Mucosa of descending colon (tissue), 3 donors: Measurements from ENCODE around the gene MTERF1. TPM values are rescaled to one million over a fixed set of nuclear protein-coding genes. Genes with fewer than 3 reads are reported as not detected.
"Not testable (repeated sequence)": the region's sequence is repeated elsewhere in the genome, so short reads cannot be mapped to it uniquely, and the experiment has no call there.

Experiments
- ATAC-seq: fragments of 200-7000 bp; cut with Tn5 transposase; one replicate; pipeline ENCODE4 v1.9.1; 2020; ENCODE audit warnings: mild to moderate bottlenecking, moderate library complexity
- DNase-seq, 3 donors: peaks; one replicate each; pipeline ENCODE4 v3.0.0-alpha.2; 2020
- H3K36me3 ChIP-seq: fragments of 200-600 bp; one replicate; pipeline ENCODE4 v1.8.0; 2021; ENCODE audit warnings: low read depth, mild to moderate bottlenecking
- H3K4me1 ChIP-seq: fragments of 200-600 bp; one replicate; pipeline ENCODE4 v1.8.0; 2021; ENCODE audit warnings: low read depth, mild to moderate bottlenecking
- H3K4me3 ChIP-seq: fragments of 200-600 bp; one replicate; pipeline ENCODE4 v1.8.0; 2021; ENCODE audit warnings: mild to moderate bottlenecking
- H3K9me3 ChIP-seq: fragments of 200-600 bp; one replicate; pipeline ENCODE4 v1.8.0; 2021; ENCODE audit warnings: mild to moderate bottlenecking
- intact Hi-C, 2 donors: fragments of 100-400 bp; cut with DNase I in 1 of 2; cut with micrococcal nuclease in 1 of 2; formaldehyde crosslinking; loops; one replicate each; pipeline versions ENCODE4 v1.11.0 to v1.11.1; 2022; cut with DNase I, micrococcal nuclease
- total RNA-seq, 3 donors: library from RNA; stranded (reverse); fragmentation: NEBNext Ultra II Directional in 2 of 3; extraction: Animal tissue kit (Norgen Biotek cat#: 25700) in 2 of 3; gene quantifications; one replicate each; pipeline versions ENCODE4 v1.2.1 to v1.2.4, GENCODE V29; 2021 to 2023
- TF ChIP-seq, protein P1 (sequence below): fragments of 200-600 bp; IDR thresholded peaks from one replicate; pipeline ENCODE4 v1.8.0; 2022; ENCODE audit warnings: antibody characterized with exemption, mild to moderate bottlenecking
- donor health status: DM: no; HTN: no; CAD: no; lungs with moderate emphysema.
- donor health status: DM: no; HTN: no; CAD: no.
- donor health status: DM: no; HTN: yes; CAD: no.

The MTERF1 gene
- total RNA-seq, 3 donors from 2014 or later: 11.4 to 18.8 (median 12.7) TPM

DNA sequence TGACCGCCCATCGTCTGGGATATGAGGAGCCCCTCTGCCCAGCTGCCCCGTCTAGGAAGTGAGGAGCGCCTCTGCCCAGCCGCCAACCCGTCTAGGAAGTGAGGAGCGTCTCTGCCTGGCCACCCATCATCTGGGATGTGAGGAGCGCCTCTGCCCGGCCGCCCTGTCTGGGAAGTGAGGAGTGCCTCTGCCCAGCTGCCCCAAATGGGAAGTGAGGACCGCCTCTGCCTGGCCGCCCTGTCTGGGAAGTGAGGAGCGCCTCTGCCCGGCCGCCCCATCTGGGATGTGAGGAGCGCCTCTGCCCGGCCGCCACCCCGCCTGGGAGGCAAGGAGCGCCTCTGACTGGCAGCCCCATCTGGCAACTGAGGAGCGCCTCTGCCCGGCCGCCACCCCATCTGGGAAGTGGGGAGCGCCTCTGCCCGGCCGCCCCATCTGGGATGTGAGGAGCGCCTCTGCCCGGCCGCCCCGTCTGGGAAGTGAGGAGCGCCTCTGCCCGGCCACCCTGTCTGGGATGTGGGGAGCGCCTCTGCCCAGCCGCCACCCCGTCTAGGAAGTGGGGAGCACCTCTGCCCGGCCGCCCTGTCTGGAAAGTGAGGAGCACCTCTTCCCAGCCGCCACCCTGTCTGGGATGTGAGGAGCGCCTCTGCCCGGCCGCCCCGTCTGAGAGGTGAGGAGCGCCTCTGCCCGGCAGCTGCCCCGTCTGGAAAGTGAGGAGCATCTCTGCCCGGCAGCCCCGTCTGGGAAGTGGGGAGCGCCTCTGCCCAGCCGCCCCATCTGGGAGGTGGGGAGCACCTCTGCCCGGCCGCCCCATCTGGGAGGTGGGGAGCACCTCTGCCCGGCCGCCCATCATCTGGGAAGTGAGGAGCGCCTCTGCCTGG, 7.1 kb upstream of the MTERF1 start:
- H3K4me3 ChIP-seq, intact Hi-C loops, ATAC-seq: not testable (repeated sequence)

DNA sequence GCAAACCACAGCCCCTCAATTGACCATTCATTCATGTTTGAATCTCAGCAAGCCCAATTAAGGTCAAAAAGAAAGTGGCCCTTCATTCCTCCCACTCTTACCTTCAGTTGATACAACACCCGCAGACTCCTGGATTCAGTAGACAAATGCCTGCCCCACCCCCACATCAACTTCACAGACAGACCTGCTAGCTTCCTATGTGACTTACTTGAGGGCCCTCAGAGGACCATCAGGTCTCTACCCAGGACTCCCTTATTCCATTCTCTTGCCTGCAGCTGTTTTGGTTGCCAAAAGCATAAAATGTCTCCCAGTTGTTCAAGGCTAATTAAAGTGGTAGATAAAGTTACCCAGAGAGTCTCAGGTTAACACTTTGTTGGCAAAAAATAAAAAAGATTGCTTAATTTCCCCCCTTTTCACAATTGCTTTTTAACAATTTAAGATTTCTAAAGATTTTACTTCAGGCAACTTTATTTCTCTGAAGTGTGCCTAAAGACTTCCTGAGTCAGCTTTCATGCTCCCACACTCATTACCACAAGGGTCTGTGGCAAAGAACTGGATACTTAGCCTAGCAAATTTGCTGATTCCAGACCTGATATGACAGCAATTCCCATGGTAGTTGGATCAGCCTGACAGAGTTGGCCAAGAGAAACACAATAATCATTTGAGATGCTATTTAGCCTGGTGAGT, 3.3 kb upstream of the MTERF1 start:
- ATAC-seq (no peak), DNase-seq (no peak)
- Histone ChIP-seq H3K36me3 (no peaks in the 10 kb centered on the region), H3K4me1 (peaks cover 8% of the 10 kb centered on the region), H3K4me3 (no peak overlapping the region), H3K9me3 (no peaks in the 10 kb centered on the region)
- intact Hi-C loops: no loop called here
- TF ChIP-seq, protein P1, sequence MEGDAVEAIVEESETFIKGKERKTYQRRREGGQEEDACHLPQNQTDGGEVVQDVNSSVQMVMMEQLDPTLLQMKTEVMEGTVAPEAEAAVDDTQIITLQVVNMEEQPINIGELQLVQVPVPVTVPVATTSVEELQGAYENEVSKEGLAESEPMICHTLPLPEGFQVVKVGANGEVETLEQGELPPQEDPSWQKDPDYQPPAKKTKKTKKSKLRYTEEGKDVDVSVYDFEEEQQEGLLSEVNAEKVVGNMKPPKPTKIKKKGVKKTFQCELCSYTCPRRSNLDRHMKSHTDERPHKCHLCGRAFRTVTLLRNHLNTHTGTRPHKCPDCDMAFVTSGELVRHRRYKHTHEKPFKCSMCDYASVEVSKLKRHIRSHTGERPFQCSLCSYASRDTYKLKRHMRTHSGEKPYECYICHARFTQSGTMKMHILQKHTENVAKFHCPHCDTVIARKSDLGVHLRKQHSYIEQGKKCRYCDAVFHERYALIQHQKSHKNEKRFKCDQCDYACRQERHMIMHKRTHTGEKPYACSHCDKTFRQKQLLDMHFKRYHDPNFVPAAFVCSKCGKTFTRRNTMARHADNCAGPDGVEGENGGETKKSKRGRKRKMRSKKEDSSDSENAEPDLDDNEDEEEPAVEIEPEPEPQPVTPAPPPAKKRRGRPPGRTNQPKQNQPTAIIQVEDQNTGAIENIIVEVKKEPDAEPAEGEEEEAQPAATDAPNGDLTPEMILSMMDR: no peak

More for the DNA sequence above, 7.1 kb upstream of the MTERF1 start:
- peak in 1 of 3 donors; percentile 42 for DNase-seq
- not testable (repeated sequence) for H3K36me3 ChIP-seq, H3K9me3 ChIP-seq, H3K4me1 ChIP-seq

DNA sequence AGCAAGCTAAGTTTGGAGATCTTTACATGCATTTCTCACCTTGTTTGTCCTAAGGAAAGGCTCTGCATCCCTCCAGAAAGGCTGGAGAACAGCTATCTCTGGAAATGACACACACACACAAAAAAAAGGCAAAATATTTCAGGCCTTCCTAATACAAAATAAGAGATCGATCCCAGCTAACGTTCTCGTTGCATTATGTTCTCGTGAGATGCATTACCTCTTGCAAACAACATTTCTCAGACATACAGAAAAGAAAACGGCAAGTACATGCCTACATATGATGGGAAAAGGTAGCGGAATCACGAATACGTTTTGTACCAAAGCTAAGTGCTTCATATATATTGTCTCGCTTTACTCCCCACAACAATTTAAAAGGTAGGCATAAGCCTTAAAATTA, 488 bp downstream of the MTERF1 start:
- Histone ChIP-seq H3K36me3 (no peaks in the 10 kb centered on the region), H3K9me3 (no peaks in the 10 kb centered on the region), H3K4me3 (peak overlapping the region; percentile 39), H3K4me1 (peaks cover 8% of the 10 kb centered on the region)
- no peak for ATAC-seq
- intact Hi-C loops: no loop called here
- TF ChIP-seq, protein P1: no peak
- DNase-seq: no peak

DNA sequence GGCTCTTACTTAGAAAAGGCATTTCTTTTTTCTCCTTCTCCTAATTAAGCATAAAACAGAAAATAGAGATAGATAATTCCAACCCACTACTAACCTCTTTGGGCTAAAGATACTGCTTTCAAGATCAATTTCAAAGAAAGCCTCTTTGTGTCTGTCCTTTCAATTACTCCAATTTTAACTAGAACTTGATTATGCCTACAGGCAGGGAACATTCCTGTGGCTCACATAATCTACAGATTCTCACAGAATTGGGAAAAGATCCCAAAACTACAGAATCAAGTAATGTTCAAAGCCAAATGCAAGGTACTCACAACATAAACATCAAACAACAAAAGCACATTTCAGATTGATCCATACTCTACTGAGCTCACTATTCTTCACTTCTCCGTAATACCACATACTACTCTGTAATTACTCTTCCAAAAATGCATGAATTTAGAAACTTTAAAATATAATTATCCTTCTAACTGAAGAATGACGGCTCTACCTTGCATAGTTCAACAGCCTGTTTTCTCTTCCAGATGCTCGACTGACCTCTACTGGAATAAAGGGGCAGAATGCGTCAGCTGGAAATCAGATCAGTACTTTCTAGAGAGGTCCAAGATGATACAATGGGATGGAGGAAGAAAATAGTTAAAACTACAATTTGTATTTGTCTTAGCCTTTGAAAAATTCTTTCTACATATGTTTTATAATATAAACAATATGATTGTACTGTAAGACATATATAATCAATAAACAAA, 3.9 kb downstream of the MTERF1 start:
- TF ChIP-seq, protein P1: no peak
- no peak overlapping the region for H3K4me3 ChIP-seq
- DNase-seq: no peak
- H3K4me1 ChIP-seq: peaks cover 8% of the 10 kb centered on the region
- intact Hi-C loops: loop anchor here in 1 of 2 donors (10.0 kb wide), 1 partner anchor 148 kb away; no protein-coding TSS in a partner anchor
- H3K36me3 ChIP-seq: no peaks in the 10 kb centered on the region
- H3K9me3 ChIP-seq: no peaks in the 10 kb centered on the region
- no peak for ATAC-seq

DNA sequence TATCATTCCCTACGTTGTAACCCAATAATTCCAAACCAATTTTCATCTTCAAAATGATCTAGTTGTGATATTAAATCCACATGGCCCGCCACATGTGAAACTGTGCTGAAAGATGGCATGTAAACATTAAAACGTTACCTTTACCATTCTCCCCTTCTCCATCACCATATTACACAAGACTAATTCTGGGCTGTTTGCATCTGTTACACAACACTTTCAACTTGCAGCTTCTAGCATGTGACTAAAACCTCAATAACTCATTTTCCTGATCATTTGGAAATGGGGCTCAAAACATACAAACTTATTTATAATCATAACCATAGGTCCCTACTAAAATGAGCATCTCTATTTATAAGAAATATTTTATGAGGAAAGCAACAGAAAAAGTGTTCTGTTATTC, 4.7 kb downstream of the MTERF1 start:
- TF ChIP-seq, protein P1: no peak
- ATAC-seq (no peak), DNase-seq (no peak)
- Histone ChIP-seq H3K4me3 (no peak overlapping the region), H3K36me3 (no peaks in the 10 kb centered on the region), H3K9me3 (no peaks in the 10 kb centered on the region), H3K4me1 (peaks cover 8% of the 10 kb centered on the region)
- intact Hi-C loops: loop anchor here in 1 of 2 donors (10.0 kb wide), 1 partner anchor 149 kb away; no protein-coding TSS in a partner anchor
